Natural killer cell treated with Interleukin-12 subunit alpha and Interleukin-12 subunit beta and Interleukin-15 and Interleukin-18, amount 100 ng/mL, for 72 hours (primary cell): Measurements from ENCODE around the gene TNFRSF18. TPM values are rescaled to one million over a fixed set of nuclear protein-coding genes. Genes with fewer than 3 reads are reported as not detected.

Experiments
- ATAC-seq, 2 donors: fragments of 150-1000 bp; cut with Tn5 transposase in 1 of 2; sonication (Bioruptor Pico), chemical (Tn5 transposase) in 1 of 2; 2 replicates each; pipeline ENCODE4 v1.10.0; 2021
- DNase-seq: peaks from one replicate; pipeline ENCODE4 v3.0.0; 2022; ENCODE audit warnings: low spot score
- H3K27ac Mint-ChIP-seq, 2 donors: 1 replicate in 1 of 2; 2 replicates in 1 of 2; pipeline ENCODE4 v1.8.0; 2022; ENCODE audit warnings: mixed read lengths in 2 of 2, mild to moderate bottlenecking in 1 of 2, moderate library complexity in 1 of 2
- H3K27me3 Mint-ChIP-seq, 2 donors: 1 replicate in 1 of 2; 2 replicates in 1 of 2; pipeline ENCODE4 v1.8.0; 2022; ENCODE audit warnings: mixed read lengths in 2 of 2
- H3K36me3 Mint-ChIP-seq: one replicate; pipeline ENCODE4 v1.8.0; 2022; ENCODE audit warnings: mixed read lengths
- H3K4me1 Mint-ChIP-seq, 2 donors: 1 replicate in 1 of 2; 2 replicates in 1 of 2; pipeline ENCODE4 v1.8.0; 2022; ENCODE audit warnings: low read depth in 2 of 2, mixed read lengths in 2 of 2, mild to moderate bottlenecking in 1 of 2
- H3K4me3 Mint-ChIP-seq: one replicate; pipeline ENCODE4 v1.8.0; 2022; ENCODE audit warnings: mixed read lengths
- H3K9me3 Mint-ChIP-seq: 2 replicates; pipeline ENCODE4 v1.8.0; 2022; ENCODE audit warnings: mixed read lengths
- total RNA-seq, 2 donors: library from RNA; stranded (reverse); gene quantifications; one replicate each; pipeline ENCODE4 v1.2.3, GENCODE V29; 2022

TNFRSF18 gene
- total RNA-seq, 2 donors from 2014 or later = 295 to 591 TPM

GRCh38 chr1:1217621-1218523, 11.5 kb upstream of the TNFRSF18 start:
- DNase-seq (no peak), ATAC-seq (no peak)
- H3K9me3 Mint-ChIP-seq = no peaks in the 10 kb centered on the region
- no peak overlapping the region for H3K4me3 Mint-ChIP-seq
- peaks cover 3% of the 10 kb centered on the region for H3K36me3 Mint-ChIP-seq
- peak overlapping the region in 1 of 2 donors; percentile 97 for H3K27ac Mint-ChIP-seq
- H3K4me1 Mint-ChIP-seq = peaks cover 37 to 43% of the 10 kb centered on the region in 2 donors
- H3K27me3 Mint-ChIP-seq = no peaks in the 10 kb centered on the region

DNA sequence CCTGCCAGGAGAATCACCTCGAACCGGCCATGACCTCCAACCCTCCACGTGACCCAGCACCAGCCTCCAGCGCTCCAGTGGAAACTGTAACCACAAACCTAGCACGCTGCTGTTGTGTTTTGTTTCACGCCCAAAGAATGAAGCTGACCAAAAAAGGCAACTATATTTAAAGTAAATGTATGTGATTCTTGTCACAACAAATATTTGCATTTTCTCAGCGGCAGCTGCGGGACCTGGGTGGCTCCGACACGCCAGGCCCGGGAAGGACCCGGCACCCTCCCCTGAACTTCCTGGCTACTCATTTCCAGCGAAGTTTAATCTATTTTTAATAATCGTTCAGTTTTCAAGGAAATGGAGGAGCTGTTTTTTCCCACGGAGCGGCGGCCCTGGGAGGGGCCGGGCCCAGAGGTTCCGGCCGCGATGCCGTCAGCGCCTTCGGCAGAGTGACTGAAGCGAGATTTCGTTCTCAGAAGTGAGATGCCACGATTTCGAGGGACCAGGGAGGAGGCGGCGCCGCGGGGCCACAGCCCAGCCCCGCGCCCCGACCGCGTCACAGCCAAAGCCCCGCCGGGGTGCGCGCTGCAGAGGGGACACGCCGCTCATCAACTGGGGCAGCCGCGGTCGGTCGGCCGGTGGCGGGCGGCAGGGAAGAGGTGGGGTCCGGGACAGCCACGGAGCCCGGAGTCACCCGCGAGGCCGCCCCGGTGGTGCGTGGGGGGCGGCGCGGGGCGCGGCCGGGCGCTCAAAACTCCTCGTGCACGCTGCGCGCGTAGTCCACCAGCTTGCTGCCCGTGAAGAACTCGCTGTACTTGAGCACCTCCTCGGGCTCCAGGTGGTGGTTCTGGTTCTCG, 10.6 kb upstream of the TNFRSF18 start:
- Mint-ChIP-seq H3K27ac (peak overlapping the region; percentile 73 to 97), H3K4me3 (peak overlapping the region; percentile 62), H3K9me3 (no peaks in the 10 kb centered on the region), H3K4me1 (peaks cover 34 to 37% of the 10 kb centered on the region in 2 donors), H3K36me3 (no peaks in the 10 kb centered on the region), H3K27me3 (no peaks in the 10 kb centered on the region)
- DNase-seq = peak; percentile 79
- peak in 1 of 2 donors; percentile 57 for ATAC-seq

DNA sequence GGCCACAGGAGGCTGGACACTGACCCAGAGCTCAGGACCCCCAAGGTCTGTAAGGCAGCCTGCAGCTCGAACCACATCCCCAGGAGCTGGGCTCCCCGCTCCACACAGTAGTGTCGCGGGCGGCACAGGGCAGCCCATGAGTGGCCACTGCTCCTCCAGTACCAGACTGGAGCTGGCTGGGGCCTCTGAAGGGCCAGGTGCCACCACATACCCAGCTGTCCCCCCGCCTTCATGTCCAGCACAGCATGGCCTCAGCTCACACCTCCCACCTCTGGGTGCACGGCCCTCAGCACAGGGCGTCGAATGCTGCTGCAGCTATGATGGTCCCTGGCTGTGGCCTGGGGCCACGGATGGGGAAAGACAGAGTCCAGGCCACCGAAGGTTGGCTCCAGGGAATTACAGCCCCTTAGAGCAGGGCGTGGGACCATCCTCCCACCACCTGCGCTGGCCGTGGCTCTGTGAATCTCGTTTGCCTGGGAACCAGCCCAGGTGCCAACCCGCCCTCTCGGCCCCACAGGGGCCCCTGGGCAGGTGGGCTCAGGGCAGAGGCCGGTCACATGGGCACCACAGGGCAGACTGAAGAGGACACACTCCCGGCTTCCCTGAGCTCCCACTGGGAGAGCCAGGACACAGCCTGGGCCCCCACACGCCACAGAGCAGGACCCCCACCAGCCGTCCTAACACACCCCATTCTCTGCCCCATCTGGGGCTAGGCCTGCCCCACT, 9.7 kb upstream of the TNFRSF18 start:
- DNase-seq = no peak
- Mint-ChIP-seq H3K4me3 (peak overlapping the region; percentile 62), H3K36me3 (no peaks in the 10 kb centered on the region)

GRCh38 chr1:1215080-1215676, 8.8 kb upstream of the TNFRSF18 start:
- H3K27ac Mint-ChIP-seq = peak overlapping the region; percentile 55 to 97
- no peaks in the 10 kb centered on the region for H3K9me3 Mint-ChIP-seq
- H3K4me3 Mint-ChIP-seq = peak overlapping the region; percentile 41
- peak in 1 of 2 donors; percentile 21 for ATAC-seq
- no peaks in the 10 kb centered on the region for H3K27me3 Mint-ChIP-seq
- H3K4me1 Mint-ChIP-seq = peaks cover 23 to 30% of the 10 kb centered on the region in 2 donors
- H3K36me3 Mint-ChIP-seq = no peaks in the 10 kb centered on the region
- peak; percentile 81 for DNase-seq

More for the DNA sequence above, 9.7 kb upstream of the TNFRSF18 start:
- H3K9me3 Mint-ChIP-seq = no peaks in the 10 kb centered on the region
- peak overlapping the region; percentile 73 to 97 for H3K27ac Mint-ChIP-seq
- peaks cover 28 to 32% of the 10 kb centered on the region in 2 donors for H3K4me1 Mint-ChIP-seq
- ATAC-seq = no peak
- no peaks in the 10 kb centered on the region for H3K27me3 Mint-ChIP-seq

DNA sequence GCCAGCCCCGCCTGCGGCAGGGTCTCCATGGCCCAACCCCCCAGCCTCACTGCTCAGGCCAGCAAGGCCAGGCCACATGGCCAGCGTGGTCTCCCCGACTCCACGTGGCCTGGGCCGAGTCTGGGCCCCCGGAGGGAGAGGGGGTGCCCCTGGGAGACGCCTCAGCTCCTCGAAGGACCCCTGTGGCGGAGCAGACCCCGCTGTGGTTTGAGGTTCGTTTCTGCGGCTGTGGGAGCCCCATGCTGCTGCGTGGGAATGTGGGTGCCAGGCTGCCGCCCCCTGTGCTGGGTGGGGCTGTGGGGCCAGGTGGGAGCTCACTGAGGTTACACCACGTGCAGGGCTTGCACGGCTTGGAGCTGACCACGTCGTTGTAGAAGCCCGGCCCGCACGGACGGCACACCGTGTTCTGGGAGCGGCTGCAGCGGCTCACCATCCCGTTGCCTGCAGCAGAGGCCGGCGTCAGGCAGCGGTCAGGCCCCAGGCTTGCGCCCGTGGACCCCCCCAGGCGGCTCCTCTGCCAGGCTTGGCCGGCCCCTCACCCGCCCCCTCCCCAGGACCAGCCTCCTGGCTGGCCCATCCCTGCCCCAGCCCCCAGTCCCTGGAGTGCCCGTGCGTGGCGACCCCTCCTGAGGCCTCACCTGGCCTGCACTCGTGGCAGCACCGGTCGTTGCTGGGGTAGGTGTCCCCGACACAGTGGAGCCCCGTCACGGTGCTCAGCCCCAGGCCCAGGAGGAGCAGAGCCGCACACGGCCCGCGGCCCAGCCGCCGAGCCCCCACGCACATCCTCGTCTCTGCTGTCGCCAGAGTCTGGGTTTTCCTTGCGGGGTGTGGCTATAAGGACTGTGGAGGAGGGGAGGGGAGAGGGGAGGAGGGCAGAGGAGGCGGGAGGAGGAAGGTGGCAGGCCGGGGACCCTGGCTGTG, 7.2 kb upstream of the TNFRSF18 start, which contains the start of gene TNFRSF4:
Gene TNFRSF4, minus strand, starts transcription at position 809 of the 921 bp plus-strand sequence. Its CDS starts 26 bp downstream, at position 783.
- no peaks in the 10 kb centered on the region for H3K36me3 Mint-ChIP-seq
- no peaks in the 10 kb centered on the region for H3K27me3 Mint-ChIP-seq
- H3K4me3 Mint-ChIP-seq = peak within 1 kb of the TSS; percentile 41
- peaks cover 19 to 35% of the 10 kb centered on the region in 2 donors for H3K4me1 Mint-ChIP-seq
- ATAC-seq (peak; percentile 31 to 40), DNase-seq (peak; percentile 76)
- H3K27ac Mint-ChIP-seq = peak within 1 kb of the TSS; percentile 55 to 97
- H3K9me3 Mint-ChIP-seq = no peaks in the 10 kb centered on the region

DNA sequence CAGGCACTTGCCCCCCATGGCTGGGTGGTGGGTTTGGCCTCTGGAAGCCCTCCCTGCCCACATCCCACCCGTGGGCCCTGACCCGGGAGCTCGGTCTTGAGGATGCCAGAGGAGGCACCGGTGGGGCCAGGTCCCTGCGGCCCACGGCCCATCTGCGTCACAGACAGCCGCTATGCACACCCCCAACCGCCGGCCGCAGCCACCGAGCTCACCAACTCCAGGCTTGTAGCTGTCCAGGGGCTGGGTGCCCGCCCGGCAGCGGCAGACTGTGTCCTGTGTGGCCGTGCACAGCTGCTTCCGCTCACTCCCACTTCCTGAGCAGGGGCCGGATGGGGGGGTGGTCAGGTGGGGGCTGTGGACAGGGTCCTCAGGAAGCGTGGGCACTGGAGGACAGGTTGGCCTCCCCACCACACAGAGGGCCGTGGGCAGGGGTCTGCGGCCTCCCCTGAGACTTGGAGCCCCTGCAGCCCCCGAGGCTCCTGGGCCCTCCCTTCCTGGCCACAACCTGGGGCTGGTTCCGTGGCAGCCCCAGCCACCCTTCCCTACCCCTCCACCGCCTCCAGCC, 6.5 kb upstream of the TNFRSF18 start:
- DNase-seq = peak; percentile 92
- H3K27me3 Mint-ChIP-seq = no peaks in the 10 kb centered on the region
- peak overlapping the region; percentile 33 to 48 for H3K27ac Mint-ChIP-seq
- H3K4me3 Mint-ChIP-seq = peak overlapping the region; percentile 39
- H3K9me3 Mint-ChIP-seq = no peaks in the 10 kb centered on the region
- peaks cover 26 to 42% of the 10 kb centered on the region in 2 donors for H3K4me1 Mint-ChIP-seq
- peak; percentile 73 to 79 for ATAC-seq
- H3K36me3 Mint-ChIP-seq = no peaks in the 10 kb centered on the region

- no peak for ATAC-seq
These were observed 5.4 kb upstream of the TNFRSF18 start for GRCh38 chr1:1211541-1212441.

GRCh38 chr1:1210726-1211540, 4.5 kb upstream of the TNFRSF18 start:
- Mint-ChIP-seq H3K27me3 (no peaks in the 10 kb centered on the region), H3K4me3 (no peak overlapping the region), H3K9me3 (no peaks in the 10 kb centered on the region), H3K36me3 (no peaks in the 10 kb centered on the region), H3K27ac (peak overlapping the region in 1 of 2 donors; percentile 33), H3K4me1 (peaks cover 21 to 34% of the 10 kb centered on the region in 2 donors)
- DNase-seq (no peak), ATAC-seq (no peak)

More at GRCh38 chr1:1211541-1212441, 5.4 kb upstream of the TNFRSF18 start:
- peak overlapping the region; percentile 33 to 48 for H3K27ac Mint-ChIP-seq
- no peaks in the 10 kb centered on the region for H3K27me3 Mint-ChIP-seq
- DNase-seq = no peak
- H3K4me3 Mint-ChIP-seq = peak overlapping the region; percentile 39
- H3K9me3 Mint-ChIP-seq = no peaks in the 10 kb centered on the region
- H3K4me1 Mint-ChIP-seq = peaks cover 26 to 40% of the 10 kb centered on the region in 2 donors
- no peaks in the 10 kb centered on the region for H3K36me3 Mint-ChIP-seq

DNA sequence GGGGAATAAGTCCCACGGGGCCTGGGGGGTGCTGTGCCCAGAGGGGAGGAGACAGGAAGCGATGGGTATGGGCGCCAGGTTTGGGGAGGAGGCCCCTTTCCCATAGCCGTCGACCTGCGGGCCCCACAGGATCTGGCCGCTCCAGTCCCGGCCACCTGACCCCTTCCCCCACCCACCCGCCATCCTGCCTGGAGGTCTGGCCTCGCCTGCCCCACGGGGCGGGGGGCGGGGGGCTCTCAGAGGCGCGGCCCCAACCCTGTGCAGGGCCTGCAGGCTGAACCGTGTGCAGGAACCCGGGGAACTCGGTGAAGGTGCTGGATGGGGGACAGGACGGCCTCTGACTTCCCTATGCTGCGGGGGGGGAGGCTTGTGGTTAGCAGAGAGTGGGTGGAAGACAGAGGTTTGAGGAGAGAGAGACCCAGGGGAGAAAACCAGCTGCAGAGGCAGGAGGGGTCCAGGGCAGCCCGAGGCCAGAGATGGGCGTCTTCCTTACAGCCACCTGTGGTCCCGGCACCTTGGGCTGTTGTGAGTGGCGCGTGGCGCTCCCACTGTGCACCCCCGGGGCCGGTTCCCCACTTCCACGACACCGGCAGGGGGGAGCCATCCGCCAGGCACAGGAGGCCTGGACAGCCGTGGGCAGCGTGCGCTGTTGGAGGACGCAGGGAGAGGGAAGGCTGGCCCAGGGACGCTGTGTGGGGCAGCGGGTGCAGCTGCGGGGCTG, 2.5 kb upstream of the TNFRSF18 start:
- Mint-ChIP-seq H3K27me3 (no peaks in the 10 kb centered on the region), H3K27ac (peak overlapping the region; percentile 85 to 96), H3K4me3 (peak overlapping the region; percentile 73), H3K36me3 (no peaks in the 10 kb centered on the region), H3K4me1 (peaks cover 10 to 28% of the 10 kb centered on the region in 2 donors), H3K9me3 (no peaks in the 10 kb centered on the region)
- peak; percentile 87 for DNase-seq
- ATAC-seq = peak in 1 of 2 donors; percentile 22

DNA sequence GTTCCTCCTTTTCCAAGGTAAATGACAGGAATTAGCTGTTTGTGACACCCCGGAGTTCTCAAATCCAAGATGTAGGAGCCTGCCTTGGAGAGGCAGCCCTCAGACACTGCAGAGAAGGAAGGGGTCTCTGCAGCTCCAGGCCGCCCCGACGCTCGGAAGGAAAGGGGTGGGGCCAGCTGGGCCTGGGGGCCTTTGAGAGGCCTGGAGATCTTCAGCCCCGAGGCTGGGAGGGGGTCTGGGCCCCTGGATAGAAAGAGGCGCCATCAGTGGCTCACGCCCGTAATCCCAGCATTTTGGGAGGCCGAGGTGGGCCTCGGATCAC, 1.1 kb upstream of the TNFRSF18 start:
- H3K4me1 Mint-ChIP-seq = peaks cover 10 to 28% of the 10 kb centered on the region in 2 donors
- no peaks in the 10 kb centered on the region for H3K27me3 Mint-ChIP-seq
- H3K27ac Mint-ChIP-seq = peak overlapping the region; percentile 85 to 96
- no peaks in the 10 kb centered on the region for H3K36me3 Mint-ChIP-seq
- H3K4me3 Mint-ChIP-seq = peak overlapping the region; percentile 73
- no peak for DNase-seq
- ATAC-seq = no peak
- no peaks in the 10 kb centered on the region for H3K9me3 Mint-ChIP-seq
